ENCODE measurements around the gene MYBPHL. TPM values are rescaled to one million over a fixed set of nuclear protein-coding genes. Genes with fewer than 3 reads are reported as not detected.

The MYBPHL gene, protein sequence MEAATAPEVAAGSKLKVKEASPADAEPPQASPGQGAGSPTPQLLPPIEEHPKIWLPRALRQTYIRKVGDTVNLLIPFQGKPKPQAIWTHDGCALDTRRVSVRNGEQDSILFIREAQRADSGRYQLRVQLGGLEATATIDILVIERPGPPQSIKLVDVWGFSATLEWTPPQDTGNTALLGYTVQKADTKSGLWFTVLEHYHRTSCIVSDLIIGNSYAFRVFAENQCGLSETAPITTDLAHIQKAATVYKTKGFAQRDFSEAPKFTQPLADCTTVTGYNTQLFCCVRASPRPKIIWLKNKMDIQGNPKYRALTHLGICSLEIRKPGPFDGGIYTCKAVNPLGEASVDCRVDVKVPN
- not detected for total RNA-seq
- not detected for total RNA-seq (2013)

DNA sequence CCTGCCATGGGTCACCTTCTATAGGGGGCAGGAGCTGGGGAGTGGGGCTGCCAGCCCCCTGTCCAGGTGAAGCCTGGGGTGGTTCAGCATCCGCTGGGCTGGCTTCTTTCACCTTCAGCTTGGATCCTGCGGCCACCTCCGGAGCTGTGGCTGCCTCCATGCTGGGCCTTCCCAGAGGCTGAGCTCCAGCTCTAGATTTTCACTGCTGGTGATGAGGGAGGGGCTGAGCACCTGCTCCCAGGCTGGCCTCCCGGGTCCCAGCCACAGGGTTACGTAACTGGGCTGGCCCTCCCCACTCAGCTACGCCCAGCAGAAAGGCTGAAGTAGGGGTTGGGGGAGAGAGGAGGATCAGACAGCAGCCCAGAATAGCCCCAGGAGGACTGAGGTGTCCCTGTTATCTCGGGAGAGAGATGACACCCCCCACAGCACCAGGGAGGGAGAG is at the start of gene MYBPHL:
Gene MYBPHL, minus strand, starts transcription at position 180 of the 442 bp plus-strand sequence. Its CDS starts 20 bp downstream, at position 160.
- H3K9me3 Mint-ChIP-seq = no peaks in the 10 kb centered on the region
- TF ChIP-seq, protein P1, sequence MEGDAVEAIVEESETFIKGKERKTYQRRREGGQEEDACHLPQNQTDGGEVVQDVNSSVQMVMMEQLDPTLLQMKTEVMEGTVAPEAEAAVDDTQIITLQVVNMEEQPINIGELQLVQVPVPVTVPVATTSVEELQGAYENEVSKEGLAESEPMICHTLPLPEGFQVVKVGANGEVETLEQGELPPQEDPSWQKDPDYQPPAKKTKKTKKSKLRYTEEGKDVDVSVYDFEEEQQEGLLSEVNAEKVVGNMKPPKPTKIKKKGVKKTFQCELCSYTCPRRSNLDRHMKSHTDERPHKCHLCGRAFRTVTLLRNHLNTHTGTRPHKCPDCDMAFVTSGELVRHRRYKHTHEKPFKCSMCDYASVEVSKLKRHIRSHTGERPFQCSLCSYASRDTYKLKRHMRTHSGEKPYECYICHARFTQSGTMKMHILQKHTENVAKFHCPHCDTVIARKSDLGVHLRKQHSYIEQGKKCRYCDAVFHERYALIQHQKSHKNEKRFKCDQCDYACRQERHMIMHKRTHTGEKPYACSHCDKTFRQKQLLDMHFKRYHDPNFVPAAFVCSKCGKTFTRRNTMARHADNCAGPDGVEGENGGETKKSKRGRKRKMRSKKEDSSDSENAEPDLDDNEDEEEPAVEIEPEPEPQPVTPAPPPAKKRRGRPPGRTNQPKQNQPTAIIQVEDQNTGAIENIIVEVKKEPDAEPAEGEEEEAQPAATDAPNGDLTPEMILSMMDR (IDR thresholded peaks at IDR 0.05) = no peak
- Histone ChIP-seq H3K4me3 (ENCODE audit: low read length) (no peak within 1 kb of the TSS), H3K9me3 (ENCODE audit: control insufficient read depth, insufficient read depth, low read length) (no peaks in the 10 kb centered on the region), H3K27ac (ENCODE audit: low read length) (no peak within 1 kb of the TSS), H3K4me1 (ENCODE audit: control insufficient read depth, insufficient read depth, low read length) (peaks cover 8% of the 10 kb centered on the region), H3K27me3 (ENCODE audit: control insufficient read depth, insufficient read depth, low read length) (no peaks in the 10 kb centered on the region), H3K36me3 (ENCODE audit: control insufficient read depth, insufficient read depth, low read length) (no peaks in the 10 kb centered on the region)
- intact Hi-C loops (cut with micrococcal nuclease) = no loop called here
- H3K36me3 Mint-ChIP-seq = no peaks in the 10 kb centered on the region
- H3K4me3 Mint-ChIP-seq = no peak within 1 kb of the TSS
- no peaks in the 10 kb centered on the region for H3K4me1 Mint-ChIP-seq
- no peak for DNase-seq
- no peaks in the 10 kb centered on the region for H3K27me3 Mint-ChIP-seq (ENCODE audit: low read depth in 2 of 2)
- WGBS (ENCODE audit: insufficient coverage) = 70% methylated on average over 5 of the region's 7 CpGs
- ATAC-seq = no peak
- H3K27ac Mint-ChIP-seq = no peak within 1 kb of the TSS

DNA sequence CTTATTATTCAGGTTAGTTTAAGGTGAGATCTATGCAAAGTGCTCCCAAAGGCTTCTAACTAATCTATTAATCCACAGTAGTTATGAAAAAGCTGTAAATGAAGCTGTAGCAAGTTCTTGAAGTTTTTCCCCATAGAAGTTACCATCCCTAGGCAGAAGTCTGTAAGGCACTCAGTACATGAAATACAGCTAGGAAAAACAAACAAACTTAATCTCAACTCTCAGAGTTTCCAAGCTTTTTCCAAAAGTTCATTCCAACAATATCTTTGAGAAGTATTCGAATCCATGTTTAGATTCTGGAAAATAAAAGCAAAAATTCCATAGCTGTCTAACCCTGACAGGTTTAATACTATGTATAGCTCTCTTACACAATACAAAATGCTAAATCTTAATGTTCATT is 49.7 kb upstream of the MYBPHL start:
- H3K4me3 ChIP-seq (ENCODE audit: low read length) = no peak overlapping the region
- WGBS (ENCODE audit: insufficient coverage) = no CpG with 5 or more reads among the region's 1 CpG
- no peaks in the 10 kb centered on the region for H3K4me1 ChIP-seq (ENCODE audit: control insufficient read depth, insufficient read depth, low read length)
- Mint-ChIP-seq H3K4me1 (no peaks in the 10 kb centered on the region), H3K9me3 (no peaks in the 10 kb centered on the region), H3K27ac (no peak overlapping the region), H3K4me3 (no peak overlapping the region), H3K27me3 (ENCODE audit: low read depth in 2 of 2) (no peaks in the 10 kb centered on the region), H3K36me3 (no peaks in the 10 kb centered on the region)
- DNase-seq = no peak
- no peaks in the 10 kb centered on the region for H3K27me3 ChIP-seq (ENCODE audit: control insufficient read depth, insufficient read depth, low read length)
- TF ChIP-seq, protein P1 (IDR thresholded peaks at IDR 0.05) = no peak
- no peak overlapping the region for H3K27ac ChIP-seq (ENCODE audit: low read length)
- intact Hi-C loops (cut with micrococcal nuclease) = no loop called here
- H3K9me3 ChIP-seq (ENCODE audit: control insufficient read depth, insufficient read depth, low read length) = no peaks in the 10 kb centered on the region
- ATAC-seq = no peak
- H3K36me3 ChIP-seq (ENCODE audit: control insufficient read depth, insufficient read depth, low read length) = no peaks in the 10 kb centered on the region

DNA sequence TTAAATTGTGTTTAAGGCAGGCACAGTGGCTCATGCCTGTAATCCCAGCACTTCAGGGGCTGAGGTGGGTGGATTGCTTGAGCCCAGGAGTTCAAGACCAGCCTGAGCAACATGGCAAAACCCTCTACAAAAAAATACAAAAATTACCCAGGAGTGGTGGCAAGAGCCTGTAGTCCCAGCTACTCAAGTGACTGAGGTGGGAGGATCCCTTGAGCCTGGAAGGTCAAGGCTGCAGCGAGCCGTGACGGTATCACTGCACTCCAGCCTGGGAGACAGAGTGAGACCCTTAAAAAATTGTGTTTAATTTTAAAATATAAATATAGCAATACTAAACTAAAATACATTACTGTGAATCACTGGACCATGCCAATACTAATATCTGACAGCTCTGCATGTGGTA is 48.1 kb upstream of the MYBPHL start:
- TF ChIP-seq, protein P1 (IDR thresholded peaks at IDR 0.05) = no peak
- H3K36me3 ChIP-seq (ENCODE audit: control insufficient read depth, insufficient read depth, low read length) = no peaks in the 10 kb centered on the region
- intact Hi-C loops (cut with micrococcal nuclease) = no loop called here
- no peak overlapping the region for H3K27ac ChIP-seq (ENCODE audit: low read length)
- H3K9me3 ChIP-seq (ENCODE audit: control insufficient read depth, insufficient read depth, low read length) = no peaks in the 10 kb centered on the region
- DNase-seq (no peak), ATAC-seq (no peak)
- peaks cover 0 to 4% of the 10 kb centered on the region in 2 donors for H3K27me3 Mint-ChIP-seq (ENCODE audit: low read depth in 2 of 2)
- no peaks in the 10 kb centered on the region for H3K4me1 ChIP-seq (ENCODE audit: control insufficient read depth, insufficient read depth, low read length)
- no peak overlapping the region for H3K4me3 Mint-ChIP-seq
- no peak overlapping the region for H3K27ac Mint-ChIP-seq
- 100% methylated on average over 2 of the region's 3 CpGs for WGBS (ENCODE audit: insufficient coverage)
- H3K4me3 ChIP-seq (ENCODE audit: low read length) = no peak overlapping the region
- H3K9me3 Mint-ChIP-seq = no peaks in the 10 kb centered on the region
- H3K36me3 Mint-ChIP-seq = no peaks in the 10 kb centered on the region
- no peaks in the 10 kb centered on the region for H3K4me1 Mint-ChIP-seq
- H3K27me3 ChIP-seq (ENCODE audit: control insufficient read depth, insufficient read depth, low read length) = no peaks in the 10 kb centered on the region

DNA sequence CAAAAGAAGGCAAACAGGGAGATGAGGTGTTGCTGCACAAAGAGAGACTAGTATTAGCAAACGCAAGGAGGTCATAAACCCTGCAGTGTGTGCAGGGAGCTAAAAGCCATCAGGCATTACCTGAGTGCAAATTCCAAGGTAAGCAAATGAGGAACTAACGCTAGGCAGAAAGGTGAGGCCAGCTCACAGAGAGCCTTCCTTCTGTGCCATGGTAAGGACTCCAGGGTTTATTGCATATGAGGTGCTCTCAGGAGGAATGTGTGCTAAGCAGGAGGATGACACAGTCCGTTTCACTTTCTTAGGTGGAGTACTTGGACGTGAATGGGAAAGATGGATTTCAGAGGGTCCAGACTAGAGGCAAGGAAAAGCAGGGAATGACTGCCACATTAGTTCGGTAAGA is 44.6 kb upstream of the MYBPHL start:
- DNase-seq (no peak), ATAC-seq (no peak)
- Histone ChIP-seq H3K36me3 (ENCODE audit: control insufficient read depth, insufficient read depth, low read length) (no peaks in the 10 kb centered on the region), H3K4me3 (ENCODE audit: low read length) (no peak overlapping the region), H3K4me1 (ENCODE audit: control insufficient read depth, insufficient read depth, low read length) (no peaks in the 10 kb centered on the region), H3K9me3 (ENCODE audit: control insufficient read depth, insufficient read depth, low read length) (no peaks in the 10 kb centered on the region), H3K27ac (ENCODE audit: low read length) (no peak overlapping the region), H3K27me3 (ENCODE audit: control insufficient read depth, insufficient read depth, low read length) (no peaks in the 10 kb centered on the region)
- 91% methylated on average over 5 of the region's 5 CpGs for WGBS (ENCODE audit: insufficient coverage)
- H3K27me3 Mint-ChIP-seq (ENCODE audit: low read depth in 2 of 2) = peaks cover 0 to 4% of the 10 kb centered on the region in 2 donors
- TF ChIP-seq, protein P1 (IDR thresholded peaks at IDR 0.05) = no peak
- no peaks in the 10 kb centered on the region for H3K4me1 Mint-ChIP-seq
- intact Hi-C loops (cut with micrococcal nuclease) = no loop called here
- H3K36me3 Mint-ChIP-seq = no peaks in the 10 kb centered on the region
- H3K27ac Mint-ChIP-seq = no peak overlapping the region
- no peak overlapping the region for H3K4me3 Mint-ChIP-seq
- no peaks in the 10 kb centered on the region for H3K9me3 Mint-ChIP-seq
